Activated CD4-positive, alpha-beta T cell treated with anti-CD3 and anti-CD28 coated beads, Interleukin-2, amount 50 U/mL, for 24 hours (primary cell): ENCODE data around the gene C1orf185.
"Not testable (repeated sequence)": the region's sequence is repeated elsewhere in the genome, so short reads cannot be mapped to it uniquely, and the experiment has no call there.

Source experiments
- DNase-seq, 2 donors: peaks; one replicate each; pipeline ENCODE4 v3.0.0-alpha.2; 2020; ENCODE audit warnings: low read depth in 1 of 2, low spot score in 1 of 2

The C1orf185 gene

DNA sequence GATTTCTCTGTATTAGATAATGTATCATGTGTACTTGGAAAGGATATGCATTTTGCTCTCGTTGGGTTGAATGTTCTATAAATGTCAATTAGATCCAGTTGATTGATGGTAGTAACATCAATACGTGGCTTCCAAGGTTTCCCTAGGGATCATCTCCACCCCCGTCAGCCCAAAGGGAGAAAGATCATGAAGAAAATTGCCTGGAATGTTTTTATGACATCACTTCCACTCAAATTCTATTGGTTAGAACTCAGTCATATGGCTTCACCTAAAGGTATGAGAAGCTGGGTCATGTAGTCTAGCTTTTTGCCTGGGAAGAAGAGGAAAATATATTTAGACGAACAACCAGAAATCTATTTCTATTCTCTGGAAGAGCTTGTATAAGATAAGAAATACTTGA lies at the start of gene C1orf185:
Gene C1orf185, plus strand, starts transcription at position 253 of the 400 bp plus-strand sequence. Its CDS starts 6 bp downstream, at position 259.
- no peak for DNase-seq

DNA sequence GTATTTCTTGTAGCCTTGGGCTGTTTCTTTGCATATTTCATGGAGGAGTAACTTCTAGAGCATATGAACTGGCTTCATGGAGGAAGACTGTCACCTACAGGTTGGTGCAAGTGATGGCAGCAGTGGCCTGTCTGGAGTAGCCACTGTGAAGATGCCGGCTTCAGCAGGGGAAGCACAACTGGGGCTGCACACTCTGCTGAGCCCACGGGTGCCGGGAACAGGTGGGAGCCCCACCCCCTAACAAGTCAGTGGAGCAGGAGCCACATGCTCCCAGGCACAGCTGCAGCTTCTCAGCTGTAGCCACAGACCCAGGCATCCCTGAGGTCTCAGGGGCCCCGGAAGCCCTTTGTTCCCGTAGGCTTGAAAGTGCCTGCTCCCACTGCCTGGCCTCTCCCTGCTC lies 43.2 kb upstream of the C1orf185 start:
- DNase-seq: no peak

DNA sequence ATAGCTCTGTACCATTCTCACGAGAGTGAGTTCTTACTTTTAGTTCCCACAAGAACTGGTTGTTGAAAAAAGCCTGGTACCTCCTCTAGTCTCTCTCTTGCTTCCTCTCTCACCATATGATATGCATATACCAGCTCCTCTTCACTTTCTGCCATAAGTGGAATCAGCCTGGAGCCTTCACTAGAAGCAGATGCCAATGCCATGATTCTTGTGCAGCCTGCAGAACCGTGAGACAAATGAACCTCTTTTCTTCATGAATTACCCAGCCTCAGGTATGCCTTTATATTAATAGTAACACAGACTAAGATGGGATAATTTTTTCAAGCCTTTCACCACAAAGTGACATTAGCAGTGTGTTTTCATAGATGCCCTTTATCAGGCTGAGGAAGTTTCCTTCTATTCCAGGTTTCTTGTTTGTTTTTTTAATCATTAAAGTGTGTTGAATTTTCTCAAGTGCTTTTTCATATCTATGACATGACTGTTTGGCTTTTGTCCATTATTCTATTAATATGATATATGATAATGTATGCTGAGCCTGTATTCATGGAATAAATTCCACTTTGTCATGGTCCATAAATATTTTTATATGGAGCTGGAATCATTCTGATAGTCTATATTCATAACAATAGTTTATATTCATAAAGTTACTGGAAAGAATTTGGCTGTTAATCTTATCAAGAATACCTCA lies 40.7 kb upstream of the C1orf185 start:
- DNase-seq: no peak

DNA sequence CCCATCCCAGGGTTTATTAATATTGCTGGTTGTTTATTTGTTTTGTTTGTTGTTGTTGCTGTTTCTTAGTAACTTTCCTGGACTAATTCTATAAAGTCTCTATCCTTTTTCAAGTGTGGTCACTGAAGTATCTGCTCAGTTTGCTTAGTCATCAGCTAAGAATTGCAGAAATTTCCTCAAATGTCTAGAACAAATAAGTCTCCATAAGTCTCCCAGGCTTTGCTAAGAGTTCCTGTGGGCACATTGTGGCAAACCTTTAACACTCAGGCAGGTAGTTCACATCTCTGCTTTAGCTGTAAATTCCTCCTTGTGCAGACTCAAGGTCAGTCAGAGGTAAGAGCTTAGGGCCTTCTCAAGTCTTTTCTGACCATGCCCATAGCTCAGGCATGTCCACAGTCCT lies 38.9 kb upstream of the C1orf185 start:
- DNase-seq: no peak

DNA sequence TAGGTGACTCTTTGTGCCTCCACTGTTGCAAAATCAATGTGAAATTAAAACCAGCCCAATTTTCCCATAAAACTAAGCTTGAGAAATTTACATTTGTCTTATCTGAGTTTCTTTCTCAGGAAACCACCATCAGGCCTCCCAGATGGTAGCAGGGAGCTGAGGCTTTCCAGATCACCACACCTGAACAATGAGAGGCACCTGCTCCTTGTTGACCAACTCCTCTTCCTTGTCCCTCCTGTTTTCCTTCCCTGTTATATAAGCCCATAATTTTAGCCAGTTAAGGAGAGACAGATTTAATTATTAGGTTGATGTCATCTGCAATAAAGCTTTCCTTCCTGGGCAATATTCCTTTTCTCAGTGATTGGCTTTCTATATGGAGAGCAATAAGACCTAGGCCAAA lies 32.0 kb upstream of the C1orf185 start:
- no peak for DNase-seq

DNA sequence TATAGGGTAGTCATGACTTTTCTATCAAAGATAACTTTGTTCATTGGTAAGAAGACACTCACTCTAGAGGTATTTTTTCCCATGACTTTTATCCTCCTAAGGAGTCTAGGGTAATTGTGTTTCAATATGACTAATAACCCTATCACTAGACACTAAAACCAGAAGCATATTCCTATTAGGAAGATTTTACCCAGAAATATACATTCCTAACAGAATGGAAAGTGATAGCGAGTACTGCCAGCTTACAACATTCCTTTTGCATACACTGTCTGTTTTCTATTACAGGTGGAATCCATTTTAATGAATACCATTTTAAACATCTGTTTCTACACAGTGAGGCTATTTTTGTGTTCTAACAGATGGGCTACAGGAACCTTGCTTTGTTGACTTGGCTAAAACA lies 31.4 kb upstream of the C1orf185 start:
- no peak for DNase-seq

DNA sequence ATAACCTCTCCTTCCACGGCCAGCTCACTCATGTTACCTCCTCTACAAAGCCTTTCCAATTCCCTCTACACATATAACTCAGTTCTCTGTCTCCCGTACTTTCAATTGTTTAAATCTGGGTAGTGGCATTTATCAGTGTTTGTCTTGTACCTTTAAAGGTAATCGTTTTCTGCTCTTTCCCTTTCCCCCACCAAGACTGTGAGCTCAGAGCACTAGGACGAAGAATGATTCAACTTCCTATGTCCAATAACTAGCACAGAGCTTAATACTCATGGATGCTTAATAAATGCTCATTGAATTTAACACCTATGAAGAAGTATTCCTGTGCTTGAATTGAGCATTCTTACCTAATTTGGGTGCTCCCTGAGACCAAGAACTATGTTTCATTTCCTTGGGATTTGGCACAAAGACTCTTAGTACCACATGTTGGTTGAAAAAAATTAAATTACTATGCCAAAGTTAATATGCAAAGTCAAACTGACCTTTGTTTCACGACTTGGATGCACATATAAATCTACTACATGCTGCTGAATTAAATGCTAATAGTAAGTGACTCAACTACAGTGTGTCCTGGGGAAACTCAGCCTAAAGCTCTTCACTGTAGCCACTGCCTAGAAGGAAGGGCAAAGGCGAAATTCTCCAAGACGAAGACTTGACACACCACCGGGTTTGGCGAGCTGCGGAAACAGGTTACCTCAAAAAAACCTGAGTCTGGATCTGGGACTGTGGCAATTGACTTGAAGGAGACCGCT lies 30.6 kb upstream of the C1orf185 start:
- DNase-seq: no peak

DNA sequence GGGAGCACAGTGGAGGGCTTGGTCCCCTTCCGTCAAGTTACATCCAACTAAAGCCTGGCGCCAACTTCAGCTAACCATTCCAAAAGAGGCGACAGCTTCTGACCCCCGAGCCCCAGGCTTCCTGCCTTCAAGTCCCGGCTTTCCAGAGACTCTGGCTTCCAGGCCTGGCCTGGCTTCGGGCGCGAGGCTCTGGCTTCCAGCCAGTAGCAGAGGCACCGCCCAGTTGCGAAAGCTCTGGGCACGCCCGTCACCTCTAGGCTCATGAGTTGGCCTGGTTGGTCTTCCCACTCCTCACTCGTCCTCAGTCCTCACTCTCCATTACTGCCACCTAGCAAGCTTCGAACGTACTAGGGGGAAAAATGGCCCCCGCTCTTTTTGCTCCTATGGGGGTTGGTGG lies 30.0 kb upstream of the C1orf185 start:
- DNase-seq: no peak

DNA sequence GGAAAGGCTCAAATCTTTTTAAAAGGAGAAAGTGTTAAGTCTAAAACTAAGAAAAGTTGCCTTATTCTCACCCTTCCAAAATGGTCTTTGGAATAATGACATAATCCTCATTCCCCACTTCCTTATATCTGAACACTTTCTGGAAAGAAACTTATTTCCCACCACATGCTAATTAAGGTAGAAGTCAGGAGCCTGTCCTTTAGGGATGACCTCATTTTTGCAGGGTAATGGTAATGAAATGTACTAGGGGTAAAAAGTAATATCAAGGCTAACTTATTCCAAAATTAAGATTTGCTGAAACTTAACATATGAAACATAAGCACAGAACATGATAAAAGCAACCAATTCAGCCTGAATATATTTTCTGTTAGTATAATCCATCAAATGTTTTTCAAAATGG lies 29.4 kb upstream of the C1orf185 start:
- DNase-seq: no peak

DNA sequence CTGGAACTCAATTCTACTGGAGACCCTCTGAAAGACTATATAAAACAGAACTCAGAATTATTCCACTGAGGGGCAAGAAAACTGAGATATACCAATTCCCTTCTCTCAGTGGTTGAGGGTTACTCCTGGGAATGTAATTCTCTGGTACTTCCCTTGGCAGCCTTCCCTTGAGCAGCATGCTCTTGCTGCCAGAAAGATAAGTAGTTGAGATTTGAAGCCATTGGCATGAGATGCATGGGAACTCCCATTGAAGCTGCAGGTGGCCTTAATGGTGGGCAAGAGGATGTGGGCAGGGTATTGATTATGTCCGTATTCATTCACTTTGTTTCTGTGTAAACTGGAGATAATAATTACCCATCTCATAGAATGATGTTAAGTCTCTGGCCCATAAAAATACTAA lies 28.6 kb upstream of the C1orf185 start:
- no peak for DNase-seq

DNA sequence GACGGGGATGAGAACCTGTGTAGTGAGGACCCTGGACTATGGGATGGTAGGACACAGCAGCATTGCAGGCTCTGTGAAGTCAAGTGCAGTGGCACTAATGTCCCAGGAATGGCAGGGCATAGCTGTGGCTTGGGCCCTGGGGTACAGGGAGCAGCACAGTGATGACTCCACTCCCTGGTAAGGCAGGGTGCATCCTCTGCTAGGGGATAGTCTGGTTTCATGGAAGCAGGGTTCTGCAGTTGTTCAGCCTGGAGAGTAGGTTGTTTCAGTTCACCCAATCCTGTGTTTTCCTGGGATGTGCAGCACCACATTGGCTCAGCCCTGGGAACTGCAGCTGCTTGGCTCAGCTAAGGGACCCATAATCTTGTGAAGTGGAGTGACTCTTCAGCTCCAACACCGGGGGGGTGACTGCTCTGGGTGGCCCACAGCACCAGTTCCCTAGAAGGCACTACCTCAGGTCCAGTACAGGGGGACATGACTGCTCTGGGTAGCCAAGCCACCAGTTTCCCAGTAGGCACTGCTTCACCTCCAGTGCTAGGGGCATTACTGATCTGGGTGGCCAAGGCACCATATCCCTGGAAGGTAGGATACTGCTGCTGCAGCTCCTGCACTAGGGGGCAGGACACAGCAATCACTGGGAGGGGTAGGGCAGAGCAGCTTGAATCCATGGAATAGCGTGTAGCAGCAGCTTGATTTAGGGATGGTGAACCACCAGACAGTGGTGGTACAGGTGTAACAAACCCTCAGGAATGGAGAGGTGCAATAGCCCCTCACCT lies 15.3 kb upstream of the C1orf185 start:
- DNase-seq: no peak

DNA sequence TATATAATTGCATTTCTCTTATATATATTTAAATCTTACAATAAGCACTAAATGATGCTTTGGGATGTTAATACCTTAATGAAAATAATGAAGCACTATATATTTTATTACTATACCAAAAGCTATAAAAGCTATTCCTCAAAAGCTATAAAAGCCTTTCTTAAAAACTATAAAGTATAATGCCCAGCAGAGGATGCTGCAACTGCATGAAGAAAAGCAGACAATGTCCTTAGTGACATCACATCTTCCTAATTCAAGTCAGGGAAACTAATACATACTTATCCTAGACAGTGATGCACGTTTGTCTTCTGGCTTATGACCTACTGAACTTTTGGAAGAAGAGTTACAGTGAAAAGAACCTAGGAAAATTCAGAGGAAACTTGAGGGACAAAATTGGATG lies 13.6 kb upstream of the C1orf185 start:
- DNase-seq: no peak

DNA sequence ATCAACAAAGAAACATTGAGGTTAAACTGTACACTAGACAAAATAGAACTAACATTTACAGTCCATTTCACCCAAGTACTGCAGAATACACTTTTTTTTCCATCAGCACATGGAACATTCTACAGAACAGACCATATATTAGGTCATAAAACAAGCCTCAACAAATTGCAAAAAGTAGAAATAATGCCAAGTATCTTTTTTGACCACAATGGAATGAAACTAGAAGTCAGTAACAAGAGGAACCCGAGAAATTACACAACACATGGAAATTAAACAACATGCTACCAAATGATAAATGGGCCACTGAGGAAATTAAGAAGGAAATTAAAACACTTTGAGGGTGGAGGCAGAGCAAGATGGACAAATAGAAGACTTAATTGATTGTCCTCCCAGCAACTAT lies 8.4 kb upstream of the C1orf185 start:
- DNase-seq: no peak

DNA sequence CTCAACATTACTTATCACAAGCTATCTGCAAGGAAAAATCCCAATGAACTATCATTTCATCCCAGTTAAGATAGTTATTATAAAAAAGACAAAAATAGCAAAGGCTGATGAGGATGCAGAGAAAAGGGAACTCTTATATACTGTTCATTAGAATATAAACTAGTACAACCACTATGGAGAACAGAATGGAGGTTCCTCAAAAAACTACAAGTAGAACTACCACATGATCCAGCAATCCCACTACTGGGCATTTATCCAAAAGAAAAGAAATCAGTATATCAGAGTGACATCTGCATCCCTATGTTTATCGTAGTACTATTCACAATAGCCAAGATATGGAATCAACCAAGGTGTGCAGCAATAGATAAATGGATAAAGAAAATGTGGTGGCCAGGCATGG lies 4.9 kb upstream of the C1orf185 start:
- no peak for DNase-seq

DNA sequence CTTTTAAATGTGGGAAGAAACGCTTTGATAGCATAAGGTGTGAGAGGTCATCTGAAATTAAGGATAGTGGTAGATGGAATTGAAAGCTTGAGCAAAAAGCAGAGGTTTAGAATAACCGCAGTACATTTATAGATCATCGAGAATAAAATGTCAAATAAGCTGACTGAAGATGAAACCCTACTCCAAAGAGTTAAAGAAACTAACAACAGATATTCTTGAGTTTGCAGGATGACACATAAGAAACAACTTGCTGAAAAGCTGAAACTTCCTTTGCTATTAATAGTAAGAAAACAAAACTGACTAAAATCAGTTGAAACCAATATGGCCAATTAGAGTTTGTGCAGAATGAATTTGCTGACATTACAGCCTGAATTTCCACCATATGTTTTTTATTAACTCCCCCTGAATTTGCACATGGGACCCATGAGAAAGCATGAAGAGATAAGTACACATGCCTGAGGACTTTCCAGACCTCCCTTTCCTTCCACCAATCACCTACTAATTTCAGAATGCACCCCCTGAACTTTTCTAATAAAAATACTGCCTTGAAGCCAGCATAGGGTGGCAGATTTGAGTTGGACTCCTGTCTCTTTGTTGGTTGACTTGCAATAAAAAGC lies 1.7 kb upstream of the C1orf185 start:
- DNase-seq: no peak

DNA sequence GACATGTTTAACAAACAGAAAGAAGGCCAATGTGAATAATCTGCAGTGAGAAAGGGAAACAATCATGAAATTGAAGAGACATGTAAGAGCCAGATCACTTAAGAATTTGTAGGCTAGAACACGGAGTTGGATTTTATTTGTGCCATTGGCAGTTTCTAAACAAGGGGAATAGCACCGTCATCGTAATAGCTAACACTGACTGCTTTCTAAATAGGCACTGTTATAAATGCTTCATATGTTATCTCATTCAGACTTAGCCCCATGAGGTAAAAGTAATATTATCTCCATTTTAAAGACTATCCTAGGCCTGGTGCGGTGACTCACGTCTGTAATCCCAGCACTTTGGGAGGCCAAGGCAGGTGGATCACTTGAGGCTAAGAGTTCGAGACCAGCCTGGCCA lies 12.1 kb downstream of the C1orf185 start:
- no peak for DNase-seq

DNA sequence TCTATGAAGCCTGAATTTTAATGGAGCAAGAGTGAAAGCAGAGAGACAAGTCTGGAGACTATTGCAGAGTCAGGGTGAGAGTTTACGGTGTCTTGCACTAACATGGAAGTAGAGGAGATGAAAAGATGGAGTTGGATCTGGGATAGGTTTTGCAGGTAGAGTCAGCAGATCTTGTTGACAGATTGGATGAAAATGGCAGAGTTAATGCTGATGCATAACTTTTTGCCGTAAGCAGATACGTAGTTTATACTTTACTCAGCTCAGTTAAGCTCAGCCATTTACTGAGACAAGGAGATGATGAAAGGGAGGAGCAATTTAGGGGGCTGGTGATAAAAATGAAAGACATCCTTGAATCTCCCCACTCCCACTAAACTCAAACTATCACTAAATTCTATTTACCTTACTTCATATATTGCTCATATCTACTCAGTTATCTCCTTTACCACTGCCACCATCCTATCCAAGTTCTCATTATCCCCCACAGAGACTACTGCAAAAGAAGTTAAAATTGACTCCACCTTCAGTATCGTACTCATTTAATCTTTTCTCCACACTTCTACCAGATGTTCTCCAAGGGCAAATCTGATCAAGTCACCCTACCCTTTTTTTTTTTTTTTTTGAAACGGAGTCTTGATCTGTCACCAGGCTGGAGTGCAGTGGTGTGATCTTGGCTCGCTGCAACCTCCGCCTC lies 13.8 kb downstream of the C1orf185 start:
- no peak for DNase-seq

DNA sequence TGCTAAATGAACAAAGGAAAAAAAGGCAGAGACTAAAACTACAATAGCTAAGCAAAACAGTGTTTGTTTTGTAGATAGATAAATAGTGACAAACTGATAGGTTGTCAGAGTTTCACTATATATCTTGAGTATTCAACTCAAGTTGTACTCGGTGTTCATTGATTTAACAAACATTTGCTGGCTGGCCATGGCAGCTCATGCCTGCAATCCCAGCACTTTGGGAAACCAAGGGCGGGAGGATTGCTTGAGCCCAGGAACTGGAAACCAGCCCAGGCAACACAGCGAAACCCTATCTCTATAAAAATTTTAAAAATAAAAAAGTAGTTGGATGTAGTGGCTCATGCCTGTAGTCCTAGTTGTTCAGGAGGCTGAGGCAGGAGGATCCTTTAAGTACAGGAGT lies 17.3 kb downstream of the C1orf185 start:
- DNase-seq: no peak

DNA sequence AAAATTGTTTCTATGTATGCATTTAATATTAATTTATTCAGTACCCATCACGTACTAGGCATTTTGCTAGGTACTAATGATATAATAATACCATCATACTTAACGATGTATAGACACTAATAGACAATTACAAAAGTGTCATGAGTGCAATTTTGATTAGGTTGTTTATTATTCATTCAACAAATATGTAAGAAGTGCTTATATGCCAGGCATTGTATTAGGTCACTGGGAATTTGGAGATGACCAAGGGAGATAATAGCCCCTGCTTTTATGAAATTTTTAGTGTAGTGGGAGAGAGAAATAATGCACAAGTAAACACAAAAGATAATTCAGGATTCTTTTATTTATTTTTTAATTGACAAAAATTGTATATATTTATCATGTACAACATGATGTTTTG lies 18.6 kb downstream of the C1orf185 start:
- no peak for DNase-seq

DNA sequence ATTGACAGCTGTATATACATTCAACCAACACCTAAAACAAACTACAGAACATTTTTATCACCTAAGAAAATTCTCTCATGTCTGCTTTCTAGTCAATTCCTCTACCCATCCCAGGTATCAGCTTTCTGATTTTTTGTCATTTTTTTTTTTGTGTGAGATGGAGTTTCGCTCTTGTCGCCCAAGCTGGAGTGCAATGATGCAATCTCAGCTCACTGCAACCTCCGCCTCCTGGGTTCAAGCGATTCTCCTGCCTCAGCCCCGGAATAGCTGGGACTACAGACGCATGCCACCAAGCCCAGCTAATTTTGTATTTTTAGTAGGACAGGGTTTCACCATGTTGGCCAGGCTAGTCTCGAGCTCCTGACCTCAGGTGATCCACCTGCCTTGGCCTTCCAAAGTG lies 25.1 kb downstream of the C1orf185 start:
- not testable (repeated sequence) for DNase-seq

DNA sequence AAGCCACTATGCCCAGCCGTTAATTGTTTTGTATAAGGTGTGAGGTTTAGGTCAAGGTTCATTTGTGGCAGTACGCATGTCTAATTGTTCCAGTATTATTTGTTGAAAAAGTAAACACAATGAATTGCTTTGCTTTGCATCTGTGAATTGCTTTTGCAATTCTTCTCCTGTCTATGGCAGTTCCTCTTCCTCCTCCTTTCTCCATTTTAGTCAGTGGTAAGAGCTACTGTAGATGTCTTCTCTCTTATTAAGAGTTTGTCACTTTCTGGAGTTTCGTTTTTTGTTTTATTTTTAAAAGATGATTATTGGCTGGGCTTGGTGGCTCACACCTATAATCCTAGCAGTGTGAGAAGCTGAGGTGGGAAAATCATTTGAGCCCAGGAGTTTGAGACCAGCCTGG lies 29.2 kb downstream of the C1orf185 start:
- no peak for DNase-seq
